CD4-positive, alpha-beta memory T cell (primary cell): ENCODE results near the gene GATA1. TPM values are rescaled to one million over a fixed set of nuclear protein-coding genes. Genes with fewer than 3 reads are reported as not detected.
"Not testable (repeated sequence)": the region's sequence is repeated elsewhere in the genome, so short reads cannot be mapped to it uniquely, and the experiment has no call there.

Experiments used
- CTCF ChIA-PET: fragments of 350-600 bp; sonication (Branson Sonifier 250); formaldehyde crosslinking; loops from one replicate; lab custom pipeline; 2021; ENCODE audit warnings: inconsistent platforms; ENCODE audit not compliant: partially characterized antibody; lab: Charles Lee
- POLR2A ChIA-PET: fragments of 350-600 bp; sonication (Branson Sonifier 250); formaldehyde crosslinking; loops from one replicate; lab custom pipeline; 2021; ENCODE audit not compliant: partially characterized antibody; lab: Charles Lee
- DNase-seq, 5 donors: peaks; one replicate each; pipeline versions ENCODE4 v3.0.0 to v3.0.0-alpha.2; 2020 to 2022; ENCODE audit warnings: mixed read lengths in 1 of 5
- H3K27ac ChIP-seq: one replicate; pipeline ENCODE4 v1.7.0; 2013; ENCODE audit warnings: low read depth, low read length
- H3K27me3 ChIP-seq: 2 replicates; pipeline ENCODE4 v1.7.0; 2013; ENCODE audit warnings: mild to moderate bottlenecking, low read length, moderate library complexity; ENCODE audit not compliant: insufficient read depth
- H3K36me3 ChIP-seq: 2 replicates; pipeline ENCODE4 v1.7.0; 2013; ENCODE audit warnings: mild to moderate bottlenecking, low read length, moderate library complexity; ENCODE audit not compliant: insufficient read depth
- H3K4me1 ChIP-seq: 2 replicates; pipeline ENCODE4 v1.7.0; 2013; ENCODE audit warnings: mild to moderate bottlenecking, low read length, moderate library complexity; ENCODE audit not compliant: insufficient read depth
- H3K4me3 ChIP-seq, 2 donors: one replicate each; pipeline ENCODE4 v1.7.0; 2013; ENCODE audit warnings: low read length in 2 of 2, mild to moderate bottlenecking in 1 of 2
- H3K9me3 ChIP-seq, 2 donors: one replicate each; pipeline ENCODE4 v1.7.0; 2013; ENCODE audit warnings: low read length in 2 of 2, control low read depth in 1 of 2; ENCODE audit not compliant: control insufficient read depth in 1 of 2
- H3K27ac Mint-ChIP-seq, 7 donors: one replicate each; pipeline ENCODE4 v1.8.0; 2020 to 2021; ENCODE audit warnings: mixed read lengths in 7 of 7, mild to moderate bottlenecking in 6 of 7, inconsistent platforms in 3 of 7, moderate library complexity in 3 of 7
- H3K27me3 Mint-ChIP-seq, 2 donors: one replicate each; pipeline ENCODE4 v1.8.0; 2020 to 2021; ENCODE audit warnings: mixed read lengths in 2 of 2
- H3K36me3 Mint-ChIP-seq, 2 donors: one replicate each; pipeline ENCODE4 v1.8.0; 2020 to 2021; ENCODE audit warnings: mixed read lengths in 2 of 2, inconsistent platforms in 1 of 2, mild to moderate bottlenecking in 1 of 2
- H3K4me1 Mint-ChIP-seq, 4 donors: one replicate each; pipeline ENCODE4 v1.8.0; 2020 to 2021; ENCODE audit warnings: mixed read lengths in 4 of 4, mild to moderate bottlenecking in 1 of 4
- H3K4me3 Mint-ChIP-seq, 8 donors: one replicate each; pipeline ENCODE4 v1.8.0; 2020 to 2021; ENCODE audit warnings: mixed read lengths in 8 of 8, mild to moderate bottlenecking in 7 of 8, moderate library complexity in 6 of 8, inconsistent platforms in 3 of 8
- H3K9me3 Mint-ChIP-seq, 8 donors: one replicate each; pipeline ENCODE4 v1.8.0; 2020 to 2021; ENCODE audit warnings: mixed read lengths in 8 of 8, mild to moderate bottlenecking in 5 of 8, inconsistent platforms in 3 of 8, moderate library complexity in 1 of 8
- intact Hi-C: fragments of 100-400 bp; cut with micrococcal nuclease; formaldehyde crosslinking; loops from one replicate; pipeline ENCODE4 v1.15.1; 2023
- polyA plus RNA-seq, 2 donors: library from polyadenylated mRNA; unstranded; fragments of 300-500 nt; fragmentation: Illumina TruSeq; gene quantifications; one replicate each; pipeline ENCODE4 v1.2.3, GENCODE V29; 2021
- total RNA-seq, 2 experiments: library from RNA; stranded (reverse); gene quantifications; one replicate each; pipeline ENCODE4 v1.2.3, GENCODE V29; 2021

GATA1 gene
- total and polyA plus RNA-seq, 4 experiments from 2014 or later, result not detected

GRCh38 chrX:48813644-48814043 lies 27.3 kb downstream of the GATA1 start:
- Histone ChIP-seq H3K27ac (no peak overlapping the region), H3K27me3 (no peaks in the 10 kb centered on the region), H3K4me1 (no peaks in the 10 kb centered on the region), H3K9me3 (no peaks in the 10 kb centered on the region), H3K36me3 (no peaks in the 10 kb centered on the region), H3K4me3 (no peak overlapping the region)
- DNase-seq, result no peak
- Mint-ChIP-seq H3K9me3 (peaks cover 0 to 2% (median 0%) of the 10 kb centered on the region in 8 donors), H3K27me3 (no peaks in the 10 kb centered on the region), H3K4me1 (no peaks in the 10 kb centered on the region), H3K27ac (peak overlapping the region in 1 of 7 donors; percentile 4), H3K4me3 (no peak overlapping the region), H3K36me3 (peaks cover 5 to 13% of the 10 kb centered on the region in 2 donors)
- ChIA-PET POLR2A (no interaction called here), CTCF (no interaction called here)
- intact Hi-C loops, result no loop called here

GRCh38 chrX:48814722-48815121 lies 28.3 kb downstream of the GATA1 start:
- H3K4me1 ChIP-seq, result no peaks in the 10 kb centered on the region

GRCh38 chrX:48815266-48815665 lies 28.9 kb downstream of the GATA1 start:
- intact Hi-C loops, result no loop called here
- CTCF ChIA-PET, result no interaction called here
- Mint-ChIP-seq H3K4me3 (no peak overlapping the region), H3K9me3 (peaks cover 0 to 2% (median 0%) of the 10 kb centered on the region in 8 donors), H3K36me3 (peaks cover 10 to 22% of the 10 kb centered on the region in 2 donors), H3K27ac (no peak overlapping the region), H3K27me3 (no peaks in the 10 kb centered on the region), H3K4me1 (no peaks in the 10 kb centered on the region)
- Histone ChIP-seq H3K27me3 (no peaks in the 10 kb centered on the region), H3K9me3 (no peaks in the 10 kb centered on the region), H3K27ac (no peak overlapping the region), H3K36me3 (no peaks in the 10 kb centered on the region), H3K4me3 (no peak overlapping the region), H3K4me1 (no peaks in the 10 kb centered on the region)
- DNase-seq, result no peak
- POLR2A ChIA-PET, result no interaction called here

More at GRCh38 chrX:48814722-48815121, 28.3 kb downstream of the GATA1 start:
- intact Hi-C loops, result no loop called here
- Histone ChIP-seq H3K36me3 (no peaks in the 10 kb centered on the region), H3K27ac (no peak overlapping the region), H3K4me3 (no peak overlapping the region), H3K27me3 (no peaks in the 10 kb centered on the region), H3K9me3 (no peaks in the 10 kb centered on the region)
- ChIA-PET CTCF (no interaction called here), POLR2A (no interaction called here)
- DNase-seq, result no peak
- Mint-ChIP-seq H3K4me3 (no peak overlapping the region), H3K4me1 (no peaks in the 10 kb centered on the region), H3K9me3 (peaks cover 0 to 2% (median 0%) of the 10 kb centered on the region in 8 donors), H3K27me3 (no peaks in the 10 kb centered on the region), H3K36me3 (peaks cover 10 to 20% of the 10 kb centered on the region in 2 donors), H3K27ac (no peak overlapping the region)

- Histone ChIP-seq H3K4me3 (no peak overlapping the region), H3K36me3 (no peaks in the 10 kb centered on the region), H3K27ac (no peak overlapping the region), H3K9me3 (no peaks in the 10 kb centered on the region), H3K4me1 (no peaks in the 10 kb centered on the region), H3K27me3 (no peaks in the 10 kb centered on the region)
- intact Hi-C loops, result no loop called here
- H3K4me1 Mint-ChIP-seq, result no peaks in the 10 kb centered on the region
- H3K27ac Mint-ChIP-seq, result no peak overlapping the region
- peaks cover 0 to 2% (median 0%) of the 10 kb centered on the region in 8 donors for H3K9me3 Mint-ChIP-seq
- ChIA-PET CTCF (no interaction called here), POLR2A (no interaction called here)
- no peak for DNase-seq
- peaks cover 10 to 17% of the 10 kb centered on the region in 2 donors for H3K36me3 Mint-ChIP-seq
- no peaks in the 10 kb centered on the region for H3K27me3 Mint-ChIP-seq
- no peak overlapping the region for H3K4me3 Mint-ChIP-seq
Measured at GRCh38 chrX:48816014-48816810, 29.8 kb downstream of the GATA1 start.

GRCh38 chrX:48818098-48818497 lies 31.7 kb downstream of the GATA1 start:
- Histone ChIP-seq H3K4me1 (no peaks in the 10 kb centered on the region), H3K27ac (no peak overlapping the region), H3K4me3 (no peak overlapping the region), H3K9me3 (no peaks in the 10 kb centered on the region), H3K36me3 (no peaks in the 10 kb centered on the region), H3K27me3 (no peaks in the 10 kb centered on the region)
- no peak overlapping the region for H3K27ac Mint-ChIP-seq
- no peaks in the 10 kb centered on the region for H3K27me3 Mint-ChIP-seq
- POLR2A ChIA-PET, result no interaction called here
- no peak overlapping the region for H3K4me3 Mint-ChIP-seq
- DNase-seq, result no peak
- no peaks in the 10 kb centered on the region for H3K4me1 Mint-ChIP-seq
- H3K36me3 Mint-ChIP-seq, result peaks cover 10 to 12% of the 10 kb centered on the region in 2 donors
- peaks cover 0 to 2% (median 0%) of the 10 kb centered on the region in 8 donors for H3K9me3 Mint-ChIP-seq
- intact Hi-C loops, result no loop called here
- CTCF ChIA-PET, result no interaction called here

GRCh38 chrX:48818866-48819265 lies 32.5 kb downstream of the GATA1 start:
- Histone ChIP-seq H3K4me1 (no peaks in the 10 kb centered on the region), H3K27me3 (no peaks in the 10 kb centered on the region), H3K27ac (no peak overlapping the region), H3K4me3 (no peak overlapping the region), H3K36me3 (no peaks in the 10 kb centered on the region), H3K9me3 (no peaks in the 10 kb centered on the region)
- ChIA-PET CTCF (no interaction called here), POLR2A (no interaction called here)
- Mint-ChIP-seq H3K4me1 (no peaks in the 10 kb centered on the region), H3K27ac (no peak overlapping the region), H3K27me3 (no peaks in the 10 kb centered on the region), H3K9me3 (peaks cover 0 to 2% (median 0%) of the 10 kb centered on the region in 8 donors), H3K4me3 (no peak overlapping the region), H3K36me3 (peaks cover 10 to 14% of the 10 kb centered on the region in 2 donors)
- intact Hi-C loops, result no loop called here
- DNase-seq, result no peak

GRCh38 chrX:48819394-48819793 lies 33.0 kb downstream of the GATA1 start:
- H3K36me3 ChIP-seq, H3K4me1 ChIP-seq, H3K9me3 Mint-ChIP-seq, intact Hi-C loops, POLR2A ChIA-PET, H3K4me3 ChIP-seq, CTCF ChIA-PET, H3K27ac Mint-ChIP-seq, H3K4me3 Mint-ChIP-seq, H3K27me3 Mint-ChIP-seq, H3K9me3 ChIP-seq, H3K4me1 Mint-ChIP-seq, H3K27me3 ChIP-seq, DNase-seq, H3K27ac ChIP-seq: not testable (repeated sequence)
- H3K36me3 Mint-ChIP-seq, result peaks cover 10 to 16% of the 10 kb centered on the region in 2 donors
